Fibroblast of upper back skin (primary cell): ENCODE data around the gene NLRC5.
"Not testable (repeated sequence)": the region's sequence is repeated elsewhere in the genome, so short reads cannot be mapped to it uniquely, and the experiment has no call there.

ENCODE experiments used
- DNase-seq: peaks from one replicate; pipeline ENCODE4 v3.0.0-alpha.2; 2013

Gene NLRC5

DNA sequence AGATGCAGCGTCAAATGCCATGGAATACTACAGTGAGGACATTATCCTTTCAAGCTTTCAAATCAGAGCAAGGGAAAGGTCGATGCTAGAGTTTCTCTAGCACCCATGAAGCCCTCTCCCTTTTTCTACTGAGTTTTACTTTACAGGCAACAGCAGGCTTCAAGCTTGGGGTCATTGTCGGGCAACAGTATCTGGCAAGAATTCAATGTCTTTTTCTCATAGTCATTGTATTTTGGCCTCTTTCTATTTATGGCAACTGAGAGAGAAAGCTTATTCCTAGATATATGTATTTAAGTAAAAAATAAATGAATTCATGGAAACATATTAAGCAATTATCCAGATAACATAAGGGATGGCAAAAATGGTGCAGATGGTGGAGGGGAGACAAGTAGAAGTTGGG is 28.0 kb upstream of the NLRC5 start:
- no peak for DNase-seq

GRCh38 chr16:56961851-56962281 is 27.5 kb upstream of the NLRC5 start, which contains the start of gene CETP:
CETP (plus strand) TSS chr16:56961950; CDS start chr16:56961980, 30 bp downstream.
- DNase-seq: no peak

GRCh38 chr16:56964243-56965148 is 24.9 kb upstream of the NLRC5 start:
- peak; percentile 78 for DNase-seq

DNA sequence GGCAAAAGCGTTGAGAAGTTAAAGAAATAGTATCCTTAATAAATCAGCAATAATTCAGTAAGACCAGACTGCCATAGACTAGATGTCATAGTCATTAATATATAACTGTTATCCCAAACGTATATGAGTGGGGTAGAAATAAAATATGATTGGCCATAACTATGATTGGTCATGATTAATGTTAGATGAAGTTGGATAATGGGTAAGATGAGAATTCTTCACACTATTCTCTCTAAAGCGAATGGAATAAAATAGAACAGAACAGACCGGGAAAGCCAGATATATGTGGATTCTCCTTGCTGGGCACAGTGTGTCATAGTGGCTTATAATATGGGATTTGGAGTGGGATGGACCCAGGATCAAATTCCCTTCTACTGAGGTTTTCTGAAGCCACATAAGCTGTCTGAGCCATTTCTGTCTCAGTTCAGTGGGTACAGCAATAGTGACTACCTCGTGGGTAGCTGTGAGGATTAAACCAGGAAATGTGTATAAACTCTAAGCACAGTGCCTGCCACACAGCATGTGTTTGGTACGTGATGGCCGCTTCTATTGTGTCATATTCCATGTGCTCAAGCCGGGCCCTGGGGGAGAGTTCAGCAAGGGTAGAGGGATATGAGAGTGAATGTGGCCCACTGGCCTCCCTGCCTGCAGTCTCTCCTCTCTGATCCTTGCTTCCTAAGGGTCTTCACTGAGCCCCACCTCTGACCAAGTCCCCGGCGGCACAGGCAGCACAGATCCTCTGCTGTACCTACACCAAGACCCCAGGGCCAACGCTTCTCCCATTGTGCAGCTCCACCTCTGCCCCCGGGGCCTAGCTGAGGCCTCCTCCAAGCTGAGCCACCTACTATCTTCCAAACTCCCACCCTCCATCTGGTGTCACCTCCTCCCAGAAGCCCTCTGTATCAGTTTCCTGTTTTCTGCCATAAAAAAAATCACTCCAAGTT is 23.9 kb upstream of the NLRC5 start:
- DNase-seq: no peak

GRCh38 chr16:56966093-56966475 is 23.3 kb upstream of the NLRC5 start:
- DNase-seq: no peak

- DNase-seq: peak; percentile 50
Observed at GRCh38 chr16:56967733-56968132, 21.6 kb upstream of the NLRC5 start.

- DNase-seq: no peak
Observed at GRCh38 chr16:56969769-56970168, 19.6 kb upstream of the NLRC5 start.

- DNase-seq: peak; percentile 21
Observed at GRCh38 chr16:56970934-56971767, 18.2 kb upstream of the NLRC5 start.

DNA sequence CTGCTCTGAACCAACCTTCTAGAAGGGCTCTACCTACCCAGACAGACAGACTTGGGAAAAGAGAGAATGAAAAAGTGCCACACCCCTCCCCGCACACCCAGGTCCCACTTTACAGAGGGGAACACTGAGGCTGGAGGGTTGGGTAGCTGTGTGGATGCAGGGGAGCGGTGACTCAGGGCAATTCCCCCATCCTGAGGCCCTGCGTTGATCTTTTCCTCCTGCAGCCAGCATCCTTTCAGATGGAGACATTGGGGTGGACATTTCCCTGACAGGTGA is 17.7 kb upstream of the NLRC5 start:
- no peak for DNase-seq

GRCh38 chr16:56972403-56973293 is 16.7 kb upstream of the NLRC5 start:
- DNase-seq: no peak

GRCh38 chr16:56973294-56973689 is 16.1 kb upstream of the NLRC5 start:
- no peak for DNase-seq

DNA sequence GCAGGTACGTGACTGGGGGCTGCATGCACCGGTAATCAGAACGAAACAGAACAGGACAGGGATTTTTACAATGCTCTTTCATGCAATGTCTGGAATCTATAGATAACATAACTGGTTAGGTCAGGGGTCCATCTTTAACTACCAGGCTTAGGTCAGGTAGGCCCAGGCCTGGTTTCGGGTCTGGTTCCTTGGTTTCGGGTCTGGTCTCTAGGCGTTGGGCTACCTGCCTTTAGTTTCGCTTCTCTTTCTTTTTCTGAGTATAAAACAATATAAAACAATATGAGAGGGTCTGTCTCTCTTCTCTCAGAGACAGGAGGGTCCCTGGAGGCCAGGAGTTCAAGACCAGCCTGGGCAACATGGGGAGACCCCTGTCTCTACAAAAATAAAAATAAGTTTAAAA is 15.5 kb upstream of the NLRC5 start:
- DNase-seq: not testable (repeated sequence)

DNA sequence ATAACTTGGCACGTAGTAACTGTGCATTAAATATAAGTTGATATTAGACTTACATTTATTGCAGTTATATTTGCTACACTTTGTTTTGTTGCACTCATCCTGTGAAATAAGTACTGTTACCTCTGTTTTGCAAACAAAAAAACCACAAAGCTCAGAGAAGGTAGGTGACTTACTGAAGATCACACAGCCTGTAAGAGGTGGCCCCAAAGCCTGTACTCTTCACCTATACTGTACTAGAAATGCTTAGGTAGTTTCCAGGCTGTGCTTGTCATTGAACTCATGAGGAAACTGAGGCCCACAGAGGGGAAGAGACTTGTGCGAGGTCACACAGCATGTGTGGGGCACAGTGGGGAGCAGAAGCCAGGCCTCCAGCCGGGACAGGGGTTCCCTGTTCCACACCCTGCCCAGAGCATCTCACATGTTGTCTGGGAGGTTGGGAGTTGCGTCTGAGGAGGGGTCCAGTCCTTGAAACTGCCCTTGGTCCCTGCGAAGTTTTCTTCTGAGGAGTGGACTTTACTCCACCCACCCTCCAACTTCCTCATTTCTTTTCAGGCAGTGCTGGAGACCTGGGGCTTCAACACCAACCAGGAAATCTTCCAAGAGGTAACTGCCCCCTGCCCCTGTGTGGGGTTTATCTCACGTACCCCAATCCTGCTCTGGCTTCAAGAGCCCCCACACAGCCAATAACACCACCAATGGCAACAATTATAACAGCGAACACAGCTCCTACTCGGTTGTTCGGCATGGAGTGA is 14.6 kb upstream of the NLRC5 start:
- no peak for DNase-seq

DNA sequence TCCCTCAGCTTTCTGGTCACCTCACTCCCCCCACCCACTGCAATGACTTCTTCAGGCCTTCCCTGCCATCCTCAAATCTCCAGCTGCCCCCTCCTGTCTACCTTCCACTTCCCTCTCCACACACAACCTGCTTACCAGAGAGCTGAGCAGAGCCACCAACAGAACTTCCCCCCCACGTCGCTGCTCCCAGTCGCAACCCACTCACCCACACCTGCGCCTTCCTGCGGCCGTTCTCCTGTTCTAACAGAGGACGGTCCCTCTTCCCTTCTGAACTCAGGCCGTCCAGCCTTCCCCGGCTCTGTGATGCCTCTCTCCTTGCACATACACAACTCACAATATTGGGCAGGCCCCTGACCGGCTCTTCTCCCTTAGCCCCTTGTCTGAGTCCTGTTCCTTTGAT is 13.6 kb upstream of the NLRC5 start:
- DNase-seq: no peak

- DNase-seq: no peak
Observed at GRCh38 chr16:56977216-56977615, 12.1 kb upstream of the NLRC5 start.

GRCh38 chr16:56977823-56978430 is 11.4 kb upstream of the NLRC5 start:
- DNase-seq: no peak

DNA sequence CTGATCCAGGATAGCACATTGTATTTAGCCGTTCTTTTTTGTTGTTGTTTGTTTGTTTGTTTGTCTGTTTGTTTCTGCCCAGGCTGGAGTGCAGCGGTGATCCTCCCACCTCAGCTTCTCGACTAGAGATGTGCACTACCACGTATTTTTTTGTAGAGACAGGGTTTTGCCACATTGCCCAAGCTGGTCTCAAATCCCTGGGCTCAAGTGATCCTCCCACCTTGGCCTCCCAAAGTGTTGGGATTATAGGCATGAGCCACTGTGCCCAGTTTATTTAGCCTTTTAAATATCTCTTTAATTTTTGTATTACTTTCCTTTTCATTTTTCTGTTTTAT is 9.2 kb upstream of the NLRC5 start:
- no peak for DNase-seq

GRCh38 chr16:56980792-56981724 is 8.3 kb upstream of the NLRC5 start:
- DNase-seq: no peak

DNA sequence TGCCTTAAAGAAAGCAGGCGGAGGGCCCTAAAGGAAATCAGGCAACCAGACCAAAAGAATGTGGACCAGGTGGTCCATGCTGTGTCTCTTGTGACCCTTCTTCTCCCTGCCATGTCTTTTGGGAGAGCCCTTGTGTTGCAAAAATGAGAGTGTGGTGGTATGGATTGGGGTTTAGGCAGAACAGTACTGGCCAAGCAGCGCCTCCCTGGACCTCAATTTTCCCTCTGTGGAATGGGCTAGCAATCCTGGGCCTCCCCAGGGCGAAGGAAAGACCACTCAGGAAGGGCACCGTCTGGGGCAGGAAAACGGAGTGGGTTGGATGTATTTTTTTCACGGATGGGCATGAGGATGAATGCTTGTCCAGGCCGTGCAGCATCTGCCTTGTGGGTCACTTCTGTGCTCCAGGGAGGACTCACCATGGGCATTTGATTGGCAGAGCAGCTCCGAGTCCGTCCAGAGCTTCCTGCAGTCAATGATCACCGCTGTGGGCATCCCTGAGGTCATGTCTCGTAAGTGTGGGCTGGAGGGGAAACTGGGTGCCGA is 7.6 kb upstream of the NLRC5 start:
- DNase-seq: no peak
